Trophoblast cell (in vitro differentiated cells and primary cell): Measurements from ENCODE around the gene ILK.

ENCODE experiments used
- DNase-seq, 2 donors: peaks; one replicate each; pipeline ENCODE4 v3.0.0-alpha.2; 2016
- H2AFZ ChIP-seq: 2 replicates; pipeline ENCODE4 v1.6.1; 2013; ENCODE audit warnings: low read length, moderate library complexity, mild to moderate bottlenecking; ENCODE audit not compliant: insufficient read depth, poor library complexity
- H2AK5ac ChIP-seq: 2 replicates; pipeline ENCODE4 v1.6.1; 2013; ENCODE audit warnings: mild to moderate bottlenecking, low read length
- H2BK120ac ChIP-seq: 2 replicates; pipeline ENCODE4 v1.6.1; 2013; ENCODE audit warnings: low read length, mild to moderate bottlenecking, moderate library complexity; ENCODE audit not compliant: insufficient read depth, poor library complexity
- H2BK12ac ChIP-seq: 2 replicates; pipeline ENCODE4 v1.6.1; 2013; ENCODE audit warnings: mild to moderate bottlenecking, low read length, moderate library complexity
- H2BK5ac ChIP-seq: 2 replicates; pipeline ENCODE4 v1.6.1; 2013; ENCODE audit warnings: low read length, low read depth, moderate library complexity, mild to moderate bottlenecking; ENCODE audit not compliant: poor library complexity
- H3K14ac ChIP-seq: 2 replicates; pipeline ENCODE4 v1.6.1; 2013; ENCODE audit warnings: mild to moderate bottlenecking, low read length
- H3K18ac ChIP-seq: 2 replicates; pipeline ENCODE4 v1.6.1; 2013; ENCODE audit warnings: mild to moderate bottlenecking, low read length
- H3K23ac ChIP-seq: 2 replicates; pipeline ENCODE4 v1.6.1; 2013; ENCODE audit warnings: low read length
- H3K27ac ChIP-seq: 2 replicates; pipeline ENCODE4 v1.5.1; 2013; ENCODE audit warnings: low read depth, mild to moderate bottlenecking, inconsistent platforms, low read length, moderate library complexity
- H3K27me3 ChIP-seq: 2 replicates; pipeline ENCODE4 v1.6.1; 2013; ENCODE audit warnings: inconsistent platforms, mild to moderate bottlenecking, low read length, moderate library complexity; ENCODE audit not compliant: insufficient read depth
- H3K36me3 ChIP-seq, 2 experiments: 1 replicate in 1 of 2; 2 replicates in 1 of 2; pipeline ENCODE4 v1.6.1; 2013; ENCODE audit warnings: low read length in 2 of 2, mild to moderate bottlenecking in 2 of 2, moderate library complexity in 1 of 2; ENCODE audit not compliant: insufficient read depth in 2 of 2, control insufficient read depth in 1 of 2
- H3K4ac ChIP-seq: 2 replicates; pipeline ENCODE4 v1.6.1; 2013; ENCODE audit warnings: low read depth, mild to moderate bottlenecking, low read length, moderate library complexity
- H3K4me1 ChIP-seq, 2 experiments: 1 replicate in 1 of 2; 2 replicates in 1 of 2; pipeline ENCODE4 v1.6.1; 2013; ENCODE audit warnings: low read length in 2 of 2, mild to moderate bottlenecking in 2 of 2, moderate library complexity in 1 of 2; ENCODE audit not compliant: insufficient read depth in 2 of 2, control insufficient read depth in 1 of 2
- H3K4me2 ChIP-seq: 2 replicates; pipeline ENCODE4 v1.6.1; 2013; ENCODE audit warnings: inconsistent platforms, mild to moderate bottlenecking, low read length, moderate library complexity
- H3K4me3 ChIP-seq: 2 replicates; pipeline ENCODE4 v1.5.1; 2013; ENCODE audit warnings: mild to moderate bottlenecking, low read depth, low read length, inconsistent platforms
- H3K79me1 ChIP-seq: one replicate; pipeline ENCODE4 v1.6.1; 2013; ENCODE audit warnings: low read length
- H3K79me2 ChIP-seq: 2 replicates; pipeline ENCODE4 v1.6.1; 2013; ENCODE audit warnings: low read length, mild to moderate bottlenecking; ENCODE audit not compliant: control insufficient read depth, insufficient read depth, poor library complexity
- H3K9ac ChIP-seq: 2 replicates; pipeline ENCODE4 v1.6.1; 2013; ENCODE audit warnings: mild to moderate bottlenecking, low read length
- H3K9me3 ChIP-seq: 2 replicates; pipeline ENCODE4 v1.6.1; 2013; ENCODE audit warnings: low read depth, mild to moderate bottlenecking, control low read depth, inconsistent platforms, low read length; ENCODE audit not compliant: insufficient read depth
- H4K12ac ChIP-seq: 2 replicates; pipeline ENCODE4 v1.6.1; 2013; ENCODE audit warnings: low read depth, mild to moderate bottlenecking, low read length, moderate library complexity
- H4K8ac ChIP-seq: 2 replicates; pipeline ENCODE4 v1.6.1; 2013; ENCODE audit warnings: low read depth, mild to moderate bottlenecking, low read length, moderate library complexity
- H4K91ac ChIP-seq: one replicate; pipeline ENCODE4 v1.6.1; 2013; ENCODE audit warnings: low read depth, mild to moderate bottlenecking, low read length, moderate library complexity
- WGBS: extraction: QIAGEN DNeasy Blood & Tissue Kit; methylation state at CpG from one replicate; pipeline ENCODE4 v1.1.7; 2013; ENCODE audit warnings: missing lambda C conversion rate; ENCODE audit not compliant: insufficient read length, insufficient coverage; ENCODE audit errors: extremely low coverage; 5-methylcytosine and 5-hydroxymethylcytosine counted together

The ILK gene

GRCh38 chr11:6627762-6628241 is 24.2 kb downstream of the ILK start:
- no peak overlapping the region for H2BK120ac ChIP-seq
- peaks cover 29% of the 10 kb centered on the region for H3K27me3 ChIP-seq
- WGBS: no CpG with 5 or more reads among the region's 2 CpGs
- H4K12ac ChIP-seq: no peak overlapping the region
- H3K14ac ChIP-seq: no peak overlapping the region
- no peak for DNase-seq
- H3K79me2 ChIP-seq: no peaks in the 10 kb centered on the region
- no peaks in the 10 kb centered on the region for H3K79me1 ChIP-seq
- no peak overlapping the region for H3K23ac ChIP-seq
- H3K9me3 ChIP-seq: peaks cover 21% of the 10 kb centered on the region
- no peak overlapping the region for H3K4me3 ChIP-seq
- H3K18ac ChIP-seq: no peak overlapping the region
- no peak overlapping the region for H3K9ac ChIP-seq
- H2BK5ac ChIP-seq: no peak overlapping the region
- no peak overlapping the region for H3K4ac ChIP-seq
- H2AK5ac ChIP-seq: no peak overlapping the region
- H3K27ac ChIP-seq: no peak overlapping the region
- H3K4me2 ChIP-seq: no peak overlapping the region
- H2AFZ ChIP-seq: no peak overlapping the region
- H3K4me1 ChIP-seq: peaks cover 6 to 10% of the 10 kb centered on the region in 2 experiments
- peaks cover 2 to 3% of the 10 kb centered on the region in 2 experiments for H3K36me3 ChIP-seq
- no peak overlapping the region for H4K8ac ChIP-seq
- H2BK12ac ChIP-seq: no peak overlapping the region
- no peak overlapping the region for H4K91ac ChIP-seq

- Histone ChIP-seq H2AFZ (no peak overlapping the region), H3K79me2 (no peaks in the 10 kb centered on the region), H2AK5ac (no peak overlapping the region), H3K36me3 (peaks cover 2 to 3% of the 10 kb centered on the region in 2 experiments), H4K12ac (no peak overlapping the region), H3K18ac (no peak overlapping the region), H4K91ac (no peak overlapping the region), H3K4me3 (no peak overlapping the region), H3K4ac (no peak overlapping the region), H2BK120ac (no peak overlapping the region), H3K4me2 (no peak overlapping the region), H3K27ac (no peak overlapping the region), H2BK5ac (no peak overlapping the region), H3K79me1 (no peaks in the 10 kb centered on the region), H3K4me1 (peaks cover 6 to 10% of the 10 kb centered on the region in 2 experiments), H3K27me3 (peaks cover 29% of the 10 kb centered on the region), H3K9me3 (peaks cover 21% of the 10 kb centered on the region), H3K23ac (no peak overlapping the region), H3K9ac (no peak overlapping the region), H4K8ac (no peak overlapping the region), H3K14ac (no peak overlapping the region), H2BK12ac (no peak overlapping the region)
- no peak for DNase-seq
- WGBS: no CpG with 5 or more reads among the region's 4 CpGs
Observed at GRCh38 chr11:6628526-6628925, 25.0 kb downstream of the ILK start.

- no peak overlapping the region for H4K12ac ChIP-seq
- no CpG with 5 or more reads among the region's 24 CpGs for WGBS
Observed at GRCh38 chr11:6629573-6629891, 26.0 kb downstream of the ILK start.

GRCh38 chr11:6629892-6630631 is 26.5 kb downstream of the ILK start:
- no peak overlapping the region for H4K91ac ChIP-seq
- H3K4ac ChIP-seq: no peak overlapping the region
- H3K14ac ChIP-seq: no peak overlapping the region
- H3K27ac ChIP-seq: no peak overlapping the region
- H2BK12ac ChIP-seq: no peak overlapping the region
- H3K36me3 ChIP-seq: peaks cover 2 to 3% of the 10 kb centered on the region in 2 experiments
- peaks cover 23% of the 10 kb centered on the region for H3K9me3 ChIP-seq
- no peaks in the 10 kb centered on the region for H3K79me2 ChIP-seq
- H4K8ac ChIP-seq: no peak overlapping the region
- no CpG with 5 or more reads among the region's 102 CpGs for WGBS
- no peaks in the 10 kb centered on the region for H3K79me1 ChIP-seq
- no peak overlapping the region for H3K18ac ChIP-seq
- no peak overlapping the region for H2AK5ac ChIP-seq
- peak overlapping the region; percentile 34 for H3K4me3 ChIP-seq
- H2AFZ ChIP-seq: no peak overlapping the region
- H3K4me1 ChIP-seq: peaks cover 6 to 10% of the 10 kb centered on the region in 2 experiments
- no peak overlapping the region for H2BK5ac ChIP-seq
- no peak overlapping the region for H3K9ac ChIP-seq
- H3K4me2 ChIP-seq: peak overlapping the region; percentile 73
- DNase-seq: peak in 1 of 2 donors; percentile 8
- H3K27me3 ChIP-seq: peaks cover 29% of the 10 kb centered on the region
- no peak overlapping the region for H2BK120ac ChIP-seq
- H3K23ac ChIP-seq: no peak overlapping the region
- no peak overlapping the region for H4K12ac ChIP-seq

More at GRCh38 chr11:6629573-6629891, 26.0 kb downstream of the ILK start:
- no peaks in the 10 kb centered on the region for H3K79me2 ChIP-seq
- peaks cover 23% of the 10 kb centered on the region for H3K9me3 ChIP-seq
- H3K4me3 ChIP-seq: no peak overlapping the region
- no peak overlapping the region for H2AFZ ChIP-seq
- no peak overlapping the region for H2BK5ac ChIP-seq
- H2BK120ac ChIP-seq: no peak overlapping the region
- peaks cover 29% of the 10 kb centered on the region for H3K27me3 ChIP-seq
- H3K4me2 ChIP-seq: no peak overlapping the region
- no peak overlapping the region for H3K27ac ChIP-seq
- H3K14ac ChIP-seq: no peak overlapping the region
- peaks cover 6 to 10% of the 10 kb centered on the region in 2 experiments for H3K4me1 ChIP-seq
- H4K8ac ChIP-seq: no peak overlapping the region
- peaks cover 2 to 3% of the 10 kb centered on the region in 2 experiments for H3K36me3 ChIP-seq
- no peak overlapping the region for H3K18ac ChIP-seq
- H3K4ac ChIP-seq: no peak overlapping the region
- DNase-seq: no peak
- no peak overlapping the region for H2BK12ac ChIP-seq
- no peak overlapping the region for H4K91ac ChIP-seq
- H3K79me1 ChIP-seq: no peaks in the 10 kb centered on the region
- no peak overlapping the region for H3K23ac ChIP-seq
- no peak overlapping the region for H3K9ac ChIP-seq
- no peak overlapping the region for H2AK5ac ChIP-seq
